Effector memory CD4-positive, alpha-beta T cell (primary cell): ENCODE results near the gene GRID2IP.
"Not testable (repeated sequence)": the region's sequence is repeated elsewhere in the genome, so short reads cannot be mapped to it uniquely, and the experiment has no call there.

Experiments used
- DNase-seq, 3 donors: peaks; one replicate each; pipeline ENCODE4 v3.0.0-alpha.2; 2020
- H3K27ac ChIP-seq: 2 replicates; pipeline ENCODE4 v1.7.0; 2013; ENCODE audit warnings: mild to moderate bottlenecking, low read length, moderate library complexity; ENCODE audit not compliant: insufficient read depth, poor library complexity, severe bottlenecking
- H3K27me3 ChIP-seq: replicated peaks from 2 replicates; pipeline ENCODE4 v1.7.0; 2013; ENCODE audit warnings: mild to moderate bottlenecking, low read length; ENCODE audit not compliant: insufficient read depth, control insufficient read depth, poor library complexity, severe bottlenecking
- H3K36me3 ChIP-seq: 2 replicates; pipeline ENCODE4 v1.7.0; 2013; ENCODE audit warnings: mild to moderate bottlenecking, low read length, moderate library complexity; ENCODE audit not compliant: control insufficient read depth, insufficient read depth
- H3K4me1 ChIP-seq: 2 replicates; pipeline ENCODE4 v1.7.0; 2013; ENCODE audit warnings: low read length, mild to moderate bottlenecking; ENCODE audit not compliant: control insufficient read depth, insufficient read depth, poor library complexity, severe bottlenecking
- H3K4me3 ChIP-seq: 2 replicates; pipeline ENCODE4 v1.7.0; 2013; ENCODE audit warnings: low read length, low read depth, mild to moderate bottlenecking; ENCODE audit not compliant: insufficient read depth, poor library complexity, severe bottlenecking
- H3K9me3 ChIP-seq: 2 replicates; pipeline ENCODE4 v1.7.0; 2013; ENCODE audit warnings: mild to moderate bottlenecking, low read length, moderate library complexity; ENCODE audit not compliant: control insufficient read depth

The GRID2IP gene

DNA sequence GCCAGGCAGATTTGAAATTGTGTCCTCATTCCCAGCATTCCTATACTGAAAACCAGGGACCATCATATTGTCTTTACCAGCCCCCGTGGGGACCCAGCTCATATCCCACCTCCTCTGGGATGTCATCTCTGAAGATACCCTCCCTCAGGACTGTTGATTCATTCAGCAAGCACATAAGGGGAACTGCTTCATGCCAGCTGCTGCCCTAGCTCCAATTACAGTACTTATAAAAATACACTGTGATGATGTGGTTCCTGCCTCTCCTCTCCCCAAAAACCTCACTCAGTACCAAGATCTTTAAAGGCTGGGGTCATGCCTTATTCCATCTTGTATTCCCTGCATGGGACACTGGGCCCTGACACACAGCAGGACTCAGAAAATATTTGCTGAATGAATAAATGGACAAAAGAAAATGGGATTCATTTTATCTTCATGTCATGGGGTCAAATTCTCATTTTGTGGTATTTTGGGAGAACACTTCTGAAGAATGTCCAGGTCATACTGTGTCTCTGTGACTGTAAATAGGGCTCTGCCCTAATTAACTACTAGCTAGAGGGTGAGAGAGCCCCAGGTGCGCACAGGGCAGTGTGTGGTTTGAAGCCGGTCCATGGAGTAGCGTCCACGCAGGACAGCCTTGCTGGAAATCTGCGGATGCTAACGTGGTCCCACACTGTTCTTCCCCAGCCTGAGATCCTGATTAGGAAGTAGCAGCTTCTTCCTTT is 74.5 kb downstream of the GRID2IP start:
- Histone ChIP-seq H3K27ac (no peak overlapping the region), H3K4me3 (no peak overlapping the region), H3K36me3 (peaks cover 14% of the 10 kb centered on the region), H3K9me3 (no peaks in the 10 kb centered on the region), H3K4me1 (no peaks in the 10 kb centered on the region), H3K27me3 (no peaks in the 10 kb centered on the region)
- DNase-seq, result no peak

DNA sequence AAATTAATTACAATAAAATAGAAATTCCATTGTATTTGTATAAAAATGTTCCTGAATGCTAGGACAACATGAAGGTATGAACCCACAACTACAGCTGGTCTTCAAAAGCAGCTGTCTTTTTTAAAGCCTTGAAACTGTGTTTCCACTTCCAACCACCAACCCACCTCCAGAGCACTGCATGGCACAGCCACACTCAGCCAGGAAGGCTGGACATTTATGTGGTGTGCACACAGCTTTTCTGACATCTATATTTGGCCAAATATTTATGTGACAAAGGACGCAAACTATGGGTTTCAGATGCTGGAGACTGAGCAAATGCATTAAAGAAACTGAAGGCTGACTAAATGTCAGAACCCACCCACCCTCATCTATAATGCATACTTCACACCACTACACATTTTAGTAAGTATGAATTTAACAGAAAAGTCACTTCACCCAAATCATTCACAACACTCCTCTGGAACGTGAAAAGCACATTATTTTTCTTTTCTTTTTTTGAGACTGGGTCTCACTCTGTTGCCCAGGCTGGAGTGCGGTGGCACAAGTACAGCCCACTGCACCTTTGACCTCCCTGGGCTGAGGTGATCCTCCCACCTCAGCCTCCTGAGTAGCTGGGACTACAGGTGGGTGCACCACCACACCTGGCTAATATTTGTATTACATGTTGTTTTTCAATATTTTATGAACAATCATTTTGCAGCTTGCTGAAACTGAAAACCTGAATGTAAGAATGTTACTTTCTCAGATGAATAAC is 75.7 kb downstream of the GRID2IP start:
- H3K36me3 ChIP-seq, result peaks cover 18% of the 10 kb centered on the region
- no peak overlapping the region for H3K27ac ChIP-seq
- H3K4me3 ChIP-seq, result no peak overlapping the region
- no peaks in the 10 kb centered on the region for H3K9me3 ChIP-seq
- no peaks in the 10 kb centered on the region for H3K4me1 ChIP-seq
- DNase-seq, result no peak
- H3K27me3 ChIP-seq, result no peaks in the 10 kb centered on the region

DNA sequence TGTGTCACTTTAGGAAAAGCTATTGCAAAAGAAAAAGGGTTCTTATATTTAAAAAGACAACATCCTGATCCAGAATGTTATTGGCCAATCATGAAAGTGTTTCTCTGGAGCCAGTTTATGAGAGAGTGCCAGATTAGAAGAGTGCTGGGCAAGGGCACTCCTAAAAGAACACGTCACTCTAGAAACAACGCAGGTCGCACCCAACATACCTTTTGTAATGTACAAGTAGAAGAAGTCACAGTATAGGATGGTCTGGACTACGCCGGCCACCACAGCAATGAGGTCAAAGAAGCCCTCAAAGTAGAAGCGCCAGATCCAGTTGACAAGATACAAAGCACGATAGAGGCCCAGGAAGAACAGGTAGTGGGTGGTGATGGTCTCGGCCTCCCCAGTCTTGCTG is 85.4 kb downstream of the GRID2IP start:
- peaks cover 60% of the 10 kb centered on the region for H3K36me3 ChIP-seq

DNA sequence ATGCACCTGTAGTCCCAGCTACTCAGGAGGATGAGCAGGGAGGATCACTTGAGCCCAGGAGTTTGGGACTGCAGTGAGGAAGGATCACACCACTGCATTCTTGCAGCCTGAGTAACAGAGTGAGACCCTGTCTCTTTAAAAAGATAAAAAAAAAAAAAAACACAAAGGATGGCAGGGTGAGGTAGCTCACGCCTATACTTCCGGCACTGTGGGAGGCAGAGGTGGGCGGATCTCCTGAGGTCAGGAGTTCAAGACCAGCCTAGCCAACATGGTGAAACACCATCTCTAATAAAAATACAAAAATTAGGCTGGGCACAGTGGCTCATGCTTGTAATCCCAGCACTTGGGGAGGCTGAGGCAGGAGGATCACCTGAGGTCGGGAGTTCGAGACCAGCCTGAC is 87.7 kb downstream of the GRID2IP start:
- H3K4me3 ChIP-seq, H3K27me3 ChIP-seq, DNase-seq, H3K9me3 ChIP-seq, H3K27ac ChIP-seq, H3K4me1 ChIP-seq: not testable (repeated sequence)
- H3K36me3 ChIP-seq, result peaks cover 47% of the 10 kb centered on the region

More for the DNA sequence above, 85.4 kb downstream of the GRID2IP start:
- Histone ChIP-seq H3K27ac (no peak overlapping the region), H3K4me3 (no peak overlapping the region), H3K4me1 (no peaks in the 10 kb centered on the region), H3K9me3 (no peaks in the 10 kb centered on the region), H3K27me3 (no peaks in the 10 kb centered on the region)
- DNase-seq, result no peak

DNA sequence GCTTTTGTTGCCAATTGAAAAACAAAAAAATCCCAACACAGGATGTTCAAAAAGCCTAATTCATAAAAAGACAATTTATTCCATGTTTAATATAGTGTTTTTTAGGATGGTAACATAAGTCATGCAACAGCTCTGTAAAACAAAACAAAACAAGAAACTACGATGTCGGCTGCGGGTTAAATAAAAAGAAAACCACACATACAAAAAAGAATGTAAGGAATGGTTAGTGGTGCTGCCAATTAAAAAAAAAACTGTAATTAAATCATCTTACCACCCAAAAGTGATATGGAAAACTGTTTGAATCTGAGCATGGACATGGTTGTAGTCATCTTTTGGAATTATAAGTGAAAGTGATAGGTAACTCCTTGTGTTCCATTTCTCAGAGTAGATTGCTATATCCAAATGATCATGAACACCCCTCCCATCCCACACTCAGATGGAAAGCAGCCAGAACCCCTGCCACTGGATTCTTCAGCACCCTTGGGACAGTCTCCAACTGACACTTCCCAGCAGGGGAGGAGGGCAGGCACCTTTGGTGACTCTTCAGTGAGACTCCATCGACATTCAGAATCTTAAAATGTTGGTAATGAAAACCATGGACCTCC is 89.2 kb downstream of the GRID2IP start:
- Histone ChIP-seq H3K36me3 (peaks cover 37% of the 10 kb centered on the region), H3K4me3 (no peak overlapping the region), H3K9me3 (no peaks in the 10 kb centered on the region), H3K4me1 (no peaks in the 10 kb centered on the region), H3K27ac (no peak overlapping the region), H3K27me3 (no peaks in the 10 kb centered on the region)
- DNase-seq, result no peak

DNA sequence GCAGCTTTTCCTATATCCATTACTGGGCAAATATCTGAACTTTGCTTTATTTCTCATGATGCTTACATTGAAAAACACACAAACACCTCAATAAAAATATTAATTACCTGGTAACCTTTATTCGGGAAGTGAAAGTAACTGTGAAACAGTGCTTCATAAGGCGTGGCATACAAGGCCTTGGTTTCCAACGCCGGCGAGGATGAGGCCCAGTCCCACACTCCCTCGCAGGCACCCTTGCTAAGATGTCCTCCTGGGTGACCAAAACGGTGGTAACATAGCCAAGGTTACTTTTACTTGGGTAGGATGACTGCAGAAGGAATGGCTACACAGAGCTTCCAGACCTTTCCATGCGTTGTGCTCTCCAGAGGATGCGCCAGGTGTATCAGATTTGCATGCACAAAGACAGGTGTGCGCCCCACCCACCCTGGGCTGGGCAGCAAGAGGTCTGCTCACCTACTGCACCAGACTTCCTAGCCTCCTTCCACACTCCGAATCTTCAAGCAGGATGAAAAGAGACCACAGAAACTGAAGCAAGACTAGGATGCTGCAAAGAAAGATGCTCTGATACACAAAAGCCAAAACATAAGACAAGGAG is 90.2 kb downstream of the GRID2IP start:
- peaks cover 28% of the 10 kb centered on the region for H3K36me3 ChIP-seq
- no peak overlapping the region for H3K27ac ChIP-seq
- no peaks in the 10 kb centered on the region for H3K27me3 ChIP-seq
- H3K9me3 ChIP-seq, result no peaks in the 10 kb centered on the region
- H3K4me3 ChIP-seq, result no peak overlapping the region
- no peak for DNase-seq
- H3K4me1 ChIP-seq, result no peaks in the 10 kb centered on the region

DNA sequence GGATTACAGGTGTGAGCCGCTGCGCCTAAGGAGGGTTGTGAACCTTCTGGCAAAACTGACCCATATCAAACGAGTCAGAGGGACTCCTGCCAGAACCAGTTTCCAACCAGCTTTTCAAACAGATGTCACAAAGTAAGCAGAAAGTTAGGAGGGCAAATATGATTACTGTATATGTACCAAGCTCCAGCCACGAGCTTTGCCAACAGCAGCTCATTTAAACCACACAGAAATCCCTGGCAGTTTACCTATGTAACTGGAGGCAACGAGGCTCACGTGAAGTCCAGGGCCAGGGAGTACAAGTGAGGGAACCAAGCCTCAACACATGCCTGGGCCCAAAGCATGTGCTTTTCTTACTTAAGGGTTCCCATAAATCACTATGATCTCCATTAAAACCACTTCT is 91.0 kb downstream of the GRID2IP start:
- Histone ChIP-seq H3K4me1 (no peaks in the 10 kb centered on the region), H3K27ac (no peak overlapping the region), H3K9me3 (no peaks in the 10 kb centered on the region), H3K27me3 (no peaks in the 10 kb centered on the region), H3K4me3 (no peak overlapping the region), H3K36me3 (peaks cover 21% of the 10 kb centered on the region)
- DNase-seq, result no peak

DNA sequence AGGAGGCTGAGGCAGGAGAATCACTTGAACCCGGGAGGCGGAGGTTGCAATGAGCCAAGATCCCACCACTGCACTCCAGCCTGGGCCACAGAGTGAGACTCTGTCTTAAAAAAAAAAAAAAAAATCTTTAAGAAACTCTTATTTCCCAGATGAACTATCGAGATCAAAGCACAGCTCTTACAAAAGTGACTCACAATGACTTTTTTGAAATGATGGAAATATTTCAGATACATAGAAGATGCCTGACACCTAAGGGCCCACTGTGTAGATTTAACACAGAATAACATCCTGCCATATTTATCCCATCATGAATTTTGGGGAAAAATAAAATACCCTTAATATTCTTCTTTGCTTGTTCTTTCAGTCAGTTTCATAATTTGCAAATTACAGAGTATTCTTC is 92.6 kb downstream of the GRID2IP start:
- not testable (repeated sequence) for H3K4me3 ChIP-seq, DNase-seq, H3K27ac ChIP-seq, H3K9me3 ChIP-seq, H3K4me1 ChIP-seq, H3K27me3 ChIP-seq
- peaks cover 20% of the 10 kb centered on the region for H3K36me3 ChIP-seq

DNA sequence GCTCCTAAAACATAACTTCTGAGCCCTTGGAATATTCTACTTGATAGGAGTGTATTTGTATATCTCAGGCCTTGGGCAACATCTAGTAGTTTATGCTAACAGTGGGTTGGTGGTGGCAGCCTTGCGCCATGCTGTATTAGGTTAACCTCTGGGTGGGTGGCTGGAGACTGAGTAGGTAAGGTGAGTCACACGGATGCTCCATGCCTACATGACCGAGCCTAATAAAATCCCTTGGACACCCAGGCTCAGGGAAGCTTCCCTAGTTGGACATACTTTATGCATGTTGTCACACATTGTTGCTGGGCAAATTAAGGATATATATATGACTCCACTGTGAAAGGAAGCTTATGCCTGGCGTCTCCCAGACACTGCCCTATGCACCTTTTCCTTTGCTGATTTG is 97.5 kb downstream of the GRID2IP start:
- Histone ChIP-seq H3K4me3 (no peak overlapping the region), H3K27me3 (no peaks in the 10 kb centered on the region), H3K27ac (no peak overlapping the region), H3K9me3 (no peaks in the 10 kb centered on the region), H3K36me3 (no peaks in the 10 kb centered on the region), H3K4me1 (no peaks in the 10 kb centered on the region)
- DNase-seq, result no peak

DNA sequence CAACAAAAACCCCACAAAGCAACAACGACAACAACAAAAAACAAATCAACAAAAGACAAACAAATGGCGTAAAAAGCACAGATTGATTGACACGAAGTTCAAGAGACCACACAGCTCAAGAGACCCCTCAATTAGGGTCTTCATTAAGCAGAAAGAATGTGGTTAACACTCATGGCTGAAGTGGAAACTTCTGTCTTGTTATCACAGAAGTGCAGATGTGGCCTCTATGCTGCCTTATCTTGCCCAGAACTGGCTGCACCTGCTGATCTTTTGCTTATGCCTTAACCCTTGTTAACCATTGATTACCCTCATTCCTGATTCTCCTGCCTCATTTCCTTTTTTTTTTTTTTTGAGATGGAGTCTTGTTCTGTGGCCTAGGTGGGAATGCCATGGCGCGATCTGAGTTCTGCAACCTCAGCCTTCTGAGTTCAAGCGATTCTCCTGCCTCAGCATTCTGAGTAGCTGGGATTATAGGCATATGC is 100.0 kb downstream of the GRID2IP start:
- H3K4me1 ChIP-seq, result peaks cover 8% of the 10 kb centered on the region
- no peak overlapping the region for H3K4me3 ChIP-seq
- H3K27ac ChIP-seq, result no peak overlapping the region
- no peaks in the 10 kb centered on the region for H3K9me3 ChIP-seq
- no peak for DNase-seq
- peaks cover 2% of the 10 kb centered on the region for H3K36me3 ChIP-seq
- no peaks in the 10 kb centered on the region for H3K27me3 ChIP-seq
